SU-DHL-6 (cell line): ENCODE data around the gene DOCK1.

ENCODE experiments used
- H2AFZ ChIP-seq: fragments of 200-600 bp; sonication (generic); 2 replicates; pipeline ENCODE4 v1.6.1; 2014; ENCODE audit warnings: low read depth, mild to moderate bottlenecking, moderate library complexity, mixed read lengths, antibody characterized with exemption, low read length; ENCODE audit not compliant: severe bottlenecking
- H3F3A ChIP-seq: fragments of 200-600 bp; shearing (Covaris generic); 2 replicates; pipeline ENCODE4 v1.6.0; 2016; ENCODE audit warnings: antibody characterized with exemption, mild to moderate bottlenecking; ENCODE audit not compliant: insufficient read depth
- H3K27ac ChIP-seq: fragments of 200-600 bp; sonication (generic); 2 replicates; pipeline ENCODE4 v1.5.1; 2016; ENCODE audit warnings: low read depth, mild to moderate bottlenecking, low read length, moderate library complexity, mixed read lengths
- H3K27me3 ChIP-seq: fragments of 200-600 bp; sonication (generic), shearing (Covaris generic); 2 replicates; pipeline ENCODE4 v1.6.0; 2014; ENCODE audit warnings: mild to moderate bottlenecking, low read length
- H3K36me3 ChIP-seq: fragments of 200-600 bp; sonication (generic); 2 replicates; pipeline ENCODE4 v1.6.1; 2014; ENCODE audit warnings: mild to moderate bottlenecking, low read length, mixed read lengths
- H3K4me2 ChIP-seq: fragments of 300-600, 200-600 bp; shearing (Covaris generic), sonication (generic); 2 replicates; pipeline ENCODE4 v1.6.0; 2014; ENCODE audit warnings: low read length, low read depth, mild to moderate bottlenecking; ENCODE audit not compliant: poor library complexity, severe bottlenecking
- H3K4me3 ChIP-seq: fragments of 200-600 bp; sonication (generic); 2 replicates; pipeline ENCODE4 v1.5.1; 2014; ENCODE audit warnings: antibody characterized with exemption, low read length, mild to moderate bottlenecking, mixed read lengths; ENCODE audit not compliant: insufficient read depth, poor library complexity, severe bottlenecking
- H3K79me2 ChIP-seq: fragments of 200-600 bp; sonication (generic); 2 replicates; pipeline ENCODE4 v1.6.1; 2014; ENCODE audit warnings: mild to moderate bottlenecking, low read length, moderate library complexity; ENCODE audit not compliant: insufficient read depth
- H3K9ac ChIP-seq: fragments of 200-600 bp; sonication (generic); 2 replicates; pipeline ENCODE4 v1.7.0; 2014; ENCODE audit warnings: mild to moderate bottlenecking, low read length
- H3K9me2 ChIP-seq: fragments of 200-600 bp; sonication (generic); replicated peaks from 2 replicates; pipeline ENCODE4 v1.6.1; 2014; ENCODE audit warnings: low read length; ENCODE audit not compliant: insufficient read depth
- H3K9me3 ChIP-seq: fragments of 200-600 bp; sonication (generic); 2 replicates; pipeline ENCODE4 v1.6.1; 2014; ENCODE audit warnings: low read length, mixed read lengths; ENCODE audit not compliant: insufficient read depth
- H4K20me1 ChIP-seq: fragments of 200-600 bp; sonication (generic); 2 replicates; pipeline ENCODE4 v1.6.1; 2014; ENCODE audit warnings: low read depth, mild to moderate bottlenecking, antibody characterized with exemption, low read length, moderate library complexity, mixed read lengths
- EZH2phosphoT487 ChIP-seq: fragments of 200-600 bp; sonication (generic), shearing (Covaris generic); conservative IDR thresholded peaks from 2 replicates; pipeline ENCODE4 v1.6.1; 2018; ENCODE audit warnings: mild to moderate bottlenecking, antibody characterized with exemption, low read length, moderate library complexity, mixed read lengths
- TF ChIP-seq, protein P1 (sequence below): fragments of 200-600 bp; sonication (generic); IDR thresholded peaks from one replicate; pipeline ENCODE4 v1.5.1; 2017; ENCODE audit warnings: antibody characterized with exemption, mild to moderate bottlenecking, low read length, moderate library complexity; ENCODE audit not compliant: insufficient read depth, poor library complexity, severe bottlenecking

The DOCK1 gene

DNA sequence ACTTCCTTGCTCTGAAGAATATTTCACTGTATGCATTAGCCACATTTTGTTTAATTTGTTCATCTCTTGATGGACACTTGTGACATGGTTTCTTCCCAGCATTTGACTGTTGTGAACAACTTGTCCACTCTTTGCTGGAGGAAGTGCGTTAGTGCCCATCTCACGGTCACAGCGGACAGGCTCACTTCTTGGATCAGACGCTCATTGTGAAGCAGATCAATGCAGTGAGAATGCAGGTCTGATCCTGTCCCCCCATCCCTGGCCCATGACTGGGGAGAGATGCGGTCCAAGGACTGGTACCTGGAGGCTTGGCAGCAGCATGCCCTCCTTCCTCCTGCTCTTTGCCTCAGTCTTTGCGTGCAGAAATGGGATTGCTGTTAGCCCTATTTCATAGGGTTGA, 41.5 kb downstream of the DOCK1 start:
- Histone ChIP-seq H3K4me3 (no peak overlapping the region), H3K27me3 (no peaks in the 10 kb centered on the region), H3K79me2 (no peaks in the 10 kb centered on the region), H3K9me2 (no peaks in the 10 kb centered on the region), H3K27ac (no peak overlapping the region), H3F3A (0 out of 2 replicates have a peak, but pooled peaks cover 4% of the 10 kb centered on the region), H2AFZ (no peak overlapping the region), H3K4me2 (no peak overlapping the region), H3K36me3 (no peaks in the 10 kb centered on the region), H3K9me3 (peaks cover 17% of the 10 kb centered on the region), H3K9ac (no peak overlapping the region), H4K20me1 (no peaks in the 10 kb centered on the region)
- no peak for TF ChIP-seq EZH2phosphoT487

DNA sequence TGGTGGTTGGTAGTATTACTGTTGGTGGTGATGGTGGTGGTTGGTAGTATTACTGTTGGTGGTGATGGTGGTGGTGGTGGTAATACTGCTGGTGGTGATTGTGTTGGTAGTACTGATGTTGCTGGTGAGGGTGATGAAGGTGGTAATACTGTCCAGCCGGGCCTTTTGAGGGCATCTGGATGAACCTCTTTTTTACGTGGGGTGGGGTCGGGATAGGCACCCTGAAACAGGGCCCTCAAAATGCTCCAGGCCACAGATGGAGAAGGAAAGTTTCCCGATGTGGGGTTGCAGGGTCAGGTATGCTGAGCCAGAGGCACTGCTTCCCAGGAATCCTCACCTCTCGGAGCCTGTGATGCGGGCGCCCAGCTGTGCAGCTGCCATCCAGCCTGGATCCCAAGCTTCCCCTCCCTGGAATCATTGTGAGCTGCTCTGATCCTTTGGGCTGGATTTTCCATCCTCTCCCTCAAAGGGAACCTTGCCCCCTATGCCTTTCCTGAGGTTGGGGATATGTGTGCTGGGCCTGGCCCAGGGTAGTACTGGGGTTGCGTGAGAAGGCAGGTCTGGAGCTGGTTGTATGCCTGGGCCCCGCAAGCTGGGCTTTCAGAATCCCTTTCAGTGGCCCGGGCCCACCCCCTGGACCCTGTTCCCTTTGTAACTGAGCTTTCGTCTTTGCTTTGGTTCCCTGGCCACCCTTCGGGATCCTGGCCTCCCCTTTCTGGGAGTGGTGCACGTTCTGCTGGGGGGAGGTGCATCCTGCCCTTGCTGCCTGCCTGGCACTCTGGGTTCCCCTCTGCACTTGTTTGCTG, 43.3 kb downstream of the DOCK1 start:
- Histone ChIP-seq H3K4me3 (no peak overlapping the region), H3K36me3 (no peaks in the 10 kb centered on the region), H3F3A (0 out of 2 replicates have a peak, but pooled peaks cover 4% of the 10 kb centered on the region), H3K79me2 (no peaks in the 10 kb centered on the region), H3K9me3 (peaks cover 33% of the 10 kb centered on the region), H3K27ac (no peak overlapping the region), H3K27me3 (no peaks in the 10 kb centered on the region), H2AFZ (no peak overlapping the region), H3K9me2 (no peaks in the 10 kb centered on the region), H3K9ac (no peak overlapping the region), H3K4me2 (no peak overlapping the region), H4K20me1 (no peaks in the 10 kb centered on the region)
- TF ChIP-seq, protein P1, sequence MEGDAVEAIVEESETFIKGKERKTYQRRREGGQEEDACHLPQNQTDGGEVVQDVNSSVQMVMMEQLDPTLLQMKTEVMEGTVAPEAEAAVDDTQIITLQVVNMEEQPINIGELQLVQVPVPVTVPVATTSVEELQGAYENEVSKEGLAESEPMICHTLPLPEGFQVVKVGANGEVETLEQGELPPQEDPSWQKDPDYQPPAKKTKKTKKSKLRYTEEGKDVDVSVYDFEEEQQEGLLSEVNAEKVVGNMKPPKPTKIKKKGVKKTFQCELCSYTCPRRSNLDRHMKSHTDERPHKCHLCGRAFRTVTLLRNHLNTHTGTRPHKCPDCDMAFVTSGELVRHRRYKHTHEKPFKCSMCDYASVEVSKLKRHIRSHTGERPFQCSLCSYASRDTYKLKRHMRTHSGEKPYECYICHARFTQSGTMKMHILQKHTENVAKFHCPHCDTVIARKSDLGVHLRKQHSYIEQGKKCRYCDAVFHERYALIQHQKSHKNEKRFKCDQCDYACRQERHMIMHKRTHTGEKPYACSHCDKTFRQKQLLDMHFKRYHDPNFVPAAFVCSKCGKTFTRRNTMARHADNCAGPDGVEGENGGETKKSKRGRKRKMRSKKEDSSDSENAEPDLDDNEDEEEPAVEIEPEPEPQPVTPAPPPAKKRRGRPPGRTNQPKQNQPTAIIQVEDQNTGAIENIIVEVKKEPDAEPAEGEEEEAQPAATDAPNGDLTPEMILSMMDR = no peak
- no peak for TF ChIP-seq EZH2phosphoT487

DNA sequence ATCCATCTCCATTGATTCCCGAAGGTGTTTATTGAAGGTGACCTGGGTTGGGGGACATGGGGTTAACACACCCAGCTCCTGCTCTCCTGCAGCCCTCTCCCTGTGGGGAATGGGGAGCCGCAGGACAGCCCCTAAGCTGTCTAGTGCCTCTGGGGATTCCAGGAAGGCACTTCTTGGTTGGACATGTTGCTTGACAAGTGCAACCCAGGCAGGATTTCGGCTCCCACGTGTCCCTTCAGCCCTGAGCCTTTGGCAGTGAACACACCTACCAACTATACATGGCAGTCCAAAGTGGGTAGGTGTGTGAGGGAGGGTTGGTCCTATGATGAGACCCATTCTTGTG, 43.9 kb downstream of the DOCK1 start:
- H3K9me2 ChIP-seq = no peaks in the 10 kb centered on the region
- H3K9ac ChIP-seq = no peak overlapping the region
- no peaks in the 10 kb centered on the region for H3K36me3 ChIP-seq
- H3K27ac ChIP-seq = no peak overlapping the region
- no peaks in the 10 kb centered on the region for H3K27me3 ChIP-seq
- no peaks in the 10 kb centered on the region for H4K20me1 ChIP-seq
- no peak overlapping the region for H2AFZ ChIP-seq
- TF ChIP-seq, protein P1 = no peak
- TF ChIP-seq EZH2phosphoT487 = no peak
- H3K4me3 ChIP-seq = no peak overlapping the region
- H3K4me2 ChIP-seq = no peak overlapping the region
- 0 out of 2 replicates have a peak, but pooled peaks cover 4% of the 10 kb centered on the region for H3F3A ChIP-seq
- peaks cover 39% of the 10 kb centered on the region for H3K9me3 ChIP-seq
- H3K79me2 ChIP-seq = no peaks in the 10 kb centered on the region

DNA sequence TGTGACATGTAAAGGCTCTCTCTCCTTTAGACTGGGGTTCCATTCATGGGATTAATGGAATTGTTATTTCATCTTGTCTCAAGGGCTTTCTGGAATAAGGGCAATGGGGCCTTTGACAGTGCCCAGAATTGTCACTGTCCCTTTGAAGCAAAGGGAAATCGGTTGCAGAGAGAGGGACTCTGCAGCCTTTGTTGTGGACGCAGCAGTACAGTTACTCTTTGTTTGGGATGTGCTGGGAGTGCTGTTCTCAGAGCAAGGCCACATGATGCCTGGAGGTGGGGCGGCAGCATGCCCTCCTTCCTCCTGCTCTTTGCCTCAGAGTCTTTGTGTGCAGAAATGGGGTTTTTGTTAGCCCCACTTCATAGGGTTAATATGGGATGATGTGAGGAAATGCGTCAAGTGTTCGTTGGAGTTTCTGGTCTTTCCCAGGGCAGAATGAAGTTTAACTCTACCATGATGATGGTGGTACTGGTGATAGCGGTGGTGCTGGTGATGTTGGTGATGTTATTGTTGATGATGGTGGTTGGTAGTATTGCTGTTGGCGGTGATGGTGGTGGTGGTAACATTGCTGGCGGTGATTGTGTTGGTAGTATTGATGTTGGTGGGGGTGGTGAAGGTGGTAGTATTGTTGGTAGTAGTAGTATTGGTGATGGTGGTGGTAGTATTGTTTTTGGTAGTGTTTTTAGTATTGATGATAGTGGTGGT, 45.3 kb downstream of the DOCK1 start:
- Histone ChIP-seq H3K27me3 (no peaks in the 10 kb centered on the region), H3K9me2 (no peaks in the 10 kb centered on the region), H3K36me3 (no peaks in the 10 kb centered on the region), H3K4me2 (no peak overlapping the region), H3K9me3 (peaks cover 44% of the 10 kb centered on the region), H3K27ac (no peak overlapping the region), H4K20me1 (no peaks in the 10 kb centered on the region), H2AFZ (no peak overlapping the region), H3K79me2 (no peaks in the 10 kb centered on the region), H3K9ac (no peak overlapping the region), H3F3A (0 out of 2 replicates have a peak, but pooled peaks cover 4% of the 10 kb centered on the region), H3K4me3 (no peak overlapping the region)
- TF ChIP-seq, protein P1 = no peak
- no peak for TF ChIP-seq EZH2phosphoT487
